Keratinocyte (primary cell): Measurements from ENCODE around the gene RRP1.

Experiments
- EZH2 ChIP-seq: IDR thresholded peaks from one replicate; pipeline ENCODE4 v1.6.1; 2012; ENCODE audit warnings: inconsistent platforms, mild to moderate bottlenecking, low read length, moderate library complexity
- TF ChIP-seq, protein P1 (sequence below), 3 experiments: IDR thresholded peaks in 1 of 3; conservative IDR thresholded peaks in 1 of 3; optimal IDR thresholded peaks in 1 of 3; 2 replicates in 2 of 3; 3 replicates in 1 of 3; pipeline versions ENCODE3 to v1.5.1; 2011; ENCODE audit warnings: low read length in 3 of 3, mild to moderate bottlenecking in 3 of 3, moderate library complexity in 2 of 3, control low read depth in 1 of 3, inconsistent platforms in 1 of 3; ENCODE audit not compliant: insufficient read depth in 2 of 3; ENCODE audit errors: extremely low read depth in 1 of 3

DNA sequence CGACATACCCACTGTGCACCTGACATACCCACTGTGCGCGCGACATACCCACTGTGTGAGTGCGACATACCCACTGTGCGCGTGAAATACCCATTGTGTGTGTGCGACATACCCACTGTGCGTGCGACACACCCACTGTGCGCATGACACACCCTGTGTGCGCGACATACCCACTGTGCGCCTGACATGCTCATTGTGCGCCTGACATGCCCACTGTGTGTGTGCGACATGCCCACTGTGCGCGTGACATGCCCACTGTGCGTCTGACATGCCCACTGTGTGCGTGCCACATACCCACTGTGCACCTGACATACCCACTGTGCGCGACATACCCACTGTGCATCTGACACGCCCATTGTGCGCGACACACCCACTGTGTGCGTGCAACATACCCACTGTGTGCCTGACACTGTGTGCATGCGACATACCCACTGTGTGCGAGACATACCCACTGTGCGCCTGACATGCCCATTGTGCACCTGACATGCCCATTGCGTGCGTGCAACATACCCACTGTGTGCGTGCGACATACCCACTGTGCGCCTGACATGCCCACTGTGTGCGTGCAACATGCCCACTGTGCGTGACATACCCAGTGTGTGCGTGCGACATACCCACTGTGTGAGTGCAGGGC lies 2.5 kb upstream of the RRP1 start:
- TF ChIP-seq, protein P1, sequence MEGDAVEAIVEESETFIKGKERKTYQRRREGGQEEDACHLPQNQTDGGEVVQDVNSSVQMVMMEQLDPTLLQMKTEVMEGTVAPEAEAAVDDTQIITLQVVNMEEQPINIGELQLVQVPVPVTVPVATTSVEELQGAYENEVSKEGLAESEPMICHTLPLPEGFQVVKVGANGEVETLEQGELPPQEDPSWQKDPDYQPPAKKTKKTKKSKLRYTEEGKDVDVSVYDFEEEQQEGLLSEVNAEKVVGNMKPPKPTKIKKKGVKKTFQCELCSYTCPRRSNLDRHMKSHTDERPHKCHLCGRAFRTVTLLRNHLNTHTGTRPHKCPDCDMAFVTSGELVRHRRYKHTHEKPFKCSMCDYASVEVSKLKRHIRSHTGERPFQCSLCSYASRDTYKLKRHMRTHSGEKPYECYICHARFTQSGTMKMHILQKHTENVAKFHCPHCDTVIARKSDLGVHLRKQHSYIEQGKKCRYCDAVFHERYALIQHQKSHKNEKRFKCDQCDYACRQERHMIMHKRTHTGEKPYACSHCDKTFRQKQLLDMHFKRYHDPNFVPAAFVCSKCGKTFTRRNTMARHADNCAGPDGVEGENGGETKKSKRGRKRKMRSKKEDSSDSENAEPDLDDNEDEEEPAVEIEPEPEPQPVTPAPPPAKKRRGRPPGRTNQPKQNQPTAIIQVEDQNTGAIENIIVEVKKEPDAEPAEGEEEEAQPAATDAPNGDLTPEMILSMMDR (optimal IDR thresholded peaks at IDR 0.05 in 1 of 3, IDR thresholded peaks at IDR 0.05 in 1 of 3, conservative IDR thresholded peaks at IDR 0.05 in 1 of 3; ENCODE audit: extremely low read depth in 1 of 3, insufficient read depth in 2 of 3, low read length in 3 of 3) = no peak
- no peak for TF ChIP-seq EZH2
